H9 (cell line): ENCODE measurements around the gene ACOT13. TPM values are rescaled to one million over a fixed set of nuclear protein-coding genes. Genes with fewer than 3 reads are reported as not detected.

Source experiments
- DNase-seq: peaks from one replicate; pipeline ENCODE4 v3.0.0-alpha.2; 2017
- H2AFZ ChIP-seq: one replicate; pipeline ENCODE4 v1.6.1; 2013; ENCODE audit warnings: mild to moderate bottlenecking, low read length, control low read depth, moderate library complexity
- H2AK5ac ChIP-seq: 2 replicates; pipeline ENCODE4 v1.6.1; 2013; ENCODE audit warnings: low read length, control low read depth, mixed read lengths; ENCODE audit not compliant: insufficient read length
- H2BK120ac ChIP-seq: one replicate; pipeline ENCODE4 v1.6.1; 2013; ENCODE audit warnings: low read depth, mild to moderate bottlenecking, low read length, control low read depth, inconsistent platforms; ENCODE audit not compliant: poor library complexity, severe bottlenecking
- H2BK12ac ChIP-seq: 2 replicates; pipeline ENCODE4 v1.6.1; 2013; ENCODE audit warnings: low read length, control low read depth, mixed read lengths, low read depth; ENCODE audit not compliant: insufficient read length
- H2BK15ac ChIP-seq: 2 replicates; pipeline ENCODE4 v1.6.1; 2013; ENCODE audit warnings: low read depth, low read length, control low read depth
- H2BK20ac ChIP-seq: one replicate; pipeline ENCODE4 v1.6.1; 2013; ENCODE audit warnings: low read depth, mild to moderate bottlenecking, low read length, control low read depth, inconsistent platforms; ENCODE audit not compliant: poor library complexity, severe bottlenecking
- H2BK5ac ChIP-seq: 2 replicates; pipeline ENCODE4 v1.6.1; 2013; ENCODE audit warnings: low read length, control low read depth, mixed read lengths; ENCODE audit not compliant: insufficient read length
- H3K14ac ChIP-seq: 2 replicates; pipeline ENCODE4 v1.6.1; 2013; ENCODE audit warnings: low read length, control low read depth; ENCODE audit not compliant: insufficient read depth
- H3K18ac ChIP-seq: 2 replicates; pipeline ENCODE4 v1.6.1; 2013; ENCODE audit warnings: low read depth, mild to moderate bottlenecking, mixed read lengths, low read length, control low read depth; ENCODE audit not compliant: insufficient read length
- H3K23ac ChIP-seq: 2 replicates; pipeline ENCODE4 v1.6.1; 2013; ENCODE audit warnings: low read length, control low read depth, mixed read lengths, low read depth; ENCODE audit not compliant: insufficient read length
- H3K23me2 ChIP-seq: 2 replicates; pipeline ENCODE4 v1.6.1; 2013; ENCODE audit warnings: low read depth, mild to moderate bottlenecking, mixed read lengths, low read length, control low read depth; ENCODE audit not compliant: insufficient read length, poor library complexity, severe bottlenecking
- H3K27ac ChIP-seq: 2 replicates; pipeline ENCODE4 v1.5.1; 2013; ENCODE audit warnings: low read length, control low read depth, mixed read lengths, low read depth; ENCODE audit not compliant: insufficient read length
- H3K27me3 ChIP-seq: 2 replicates; pipeline ENCODE4 v1.6.1; 2013; ENCODE audit warnings: low read length, control low read depth, inconsistent platforms; ENCODE audit not compliant: insufficient read depth
- H3K4ac ChIP-seq: 2 replicates; pipeline ENCODE4 v1.6.1; 2013; ENCODE audit warnings: low read depth, mild to moderate bottlenecking, control low read depth, inconsistent platforms, low read length, moderate library complexity
- H3K4me1 ChIP-seq: 2 replicates; pipeline ENCODE4 v1.6.1; 2013; ENCODE audit warnings: low read length, control low read depth, inconsistent platforms; ENCODE audit not compliant: insufficient read depth
- H3K4me2 ChIP-seq: 2 replicates; pipeline ENCODE4 v1.6.1; 2013; ENCODE audit warnings: low read length, control low read depth, mixed read lengths; ENCODE audit not compliant: insufficient read length, insufficient read depth
- H3K56ac ChIP-seq: 2 replicates; pipeline ENCODE4 v1.6.1; 2013; ENCODE audit warnings: low read depth, mild to moderate bottlenecking, mixed read lengths, low read length, control low read depth; ENCODE audit not compliant: insufficient read length
- H3K79me1 ChIP-seq: 2 replicates; pipeline ENCODE4 v1.6.1; 2013; ENCODE audit warnings: low read depth, mild to moderate bottlenecking, moderate library complexity, low read length, control low read depth, inconsistent platforms; ENCODE audit not compliant: insufficient read depth, poor library complexity, severe bottlenecking
- H3K79me2 ChIP-seq: 2 replicates; pipeline ENCODE4 v1.6.1; 2013; ENCODE audit warnings: low read length, control low read depth, inconsistent platforms; ENCODE audit not compliant: insufficient read depth
- H3K9ac ChIP-seq: 2 replicates; pipeline ENCODE4 v1.6.1; 2013; ENCODE audit warnings: low read length, control low read depth, mixed read lengths; ENCODE audit not compliant: insufficient read length; ENCODE audit errors: extremely low read depth
- H3K9me3 ChIP-seq: one replicate; pipeline ENCODE4 v1.6.1; 2013; ENCODE audit warnings: low read depth, low read length, inconsistent platforms; ENCODE audit not compliant: control insufficient read depth
- H3T11ph ChIP-seq: one replicate; pipeline ENCODE4 v1.6.1; 2013; ENCODE audit warnings: mild to moderate bottlenecking, low read length, control low read depth, inconsistent platforms
- H4K20me1 ChIP-seq: one replicate; pipeline ENCODE4 v1.6.1; 2013; ENCODE audit not compliant: control insufficient read depth, insufficient read length, insufficient read depth
- H4K5ac ChIP-seq: 2 replicates; pipeline ENCODE4 v1.6.1; 2013; ENCODE audit warnings: low read depth, mild to moderate bottlenecking, mixed read lengths, low read length, control low read depth; ENCODE audit not compliant: insufficient read length
- H4K8ac ChIP-seq: replicated peaks from 2 replicates; pipeline ENCODE4 v1.6.1; 2013; ENCODE audit warnings: low read length, control low read depth, mixed read lengths, low read depth; ENCODE audit not compliant: insufficient read length
- H4K91ac ChIP-seq: 2 replicates; pipeline ENCODE4 v1.6.1; 2013; ENCODE audit warnings: low read depth, mild to moderate bottlenecking, moderate library complexity, mixed read lengths, low read length, control low read depth; ENCODE audit not compliant: insufficient read length
- H3K27ac Mint-ChIP-seq, 3 experiments: 2 replicates in 2 of 3; 3 replicates in 1 of 3; pipeline ENCODE4 v1.8.0; 2020 to 2021; ENCODE audit warnings: mixed read lengths in 3 of 3, mild to moderate bottlenecking in 1 of 3, moderate library complexity in 1 of 3
- H3K27me3 Mint-ChIP-seq: 2 replicates; pipeline ENCODE4 v1.8.0; 2021; ENCODE audit warnings: low read depth, mild to moderate bottlenecking, moderate library complexity, mixed read lengths
- H3K36me3 Mint-ChIP-seq, 3 experiments: 2 replicates in 2 of 3; 3 replicates in 1 of 3; pipeline ENCODE4 v1.8.0; 2020 to 2021; ENCODE audit warnings: low read depth in 3 of 3, mixed read lengths in 3 of 3; ENCODE audit not compliant: insufficient read depth in 1 of 3
- H3K4me1 Mint-ChIP-seq, 2 experiments: 2 replicates each; pipeline ENCODE4 v1.8.0; 2020; ENCODE audit warnings: mixed read lengths in 2 of 2
- H3K4me3 Mint-ChIP-seq, 2 experiments: 2 replicates in 1 of 2; 3 replicates in 1 of 2; pipeline ENCODE4 v1.8.0; 2020 to 2021; ENCODE audit warnings: mild to moderate bottlenecking in 2 of 2, mixed read lengths in 2 of 2, moderate library complexity in 1 of 2
- H3K9me3 Mint-ChIP-seq, 2 experiments: 2 replicates in 1 of 2; 3 replicates in 1 of 2; pipeline ENCODE4 v1.8.0; 2020; ENCODE audit warnings: mild to moderate bottlenecking in 2 of 2, mixed read lengths in 2 of 2, moderate library complexity in 1 of 2
- WGBS: extraction: QIAGEN DNeasy Blood & Tissue Kit; methylation state at CpG from one replicate; pipeline ENCODE4 v1.1.7; 2013; ENCODE audit warnings: missing lambda C conversion rate, low lambda C conversion rate, mixed read lengths; ENCODE audit not compliant: insufficient read length; ENCODE audit errors: extremely low coverage; 5-methylcytosine and 5-hydroxymethylcytosine counted together
- total RNA-seq: library from RNA; stranded (reverse); gene quantifications from 2 replicates; pipeline ENCODE4 v1.2.1, GENCODE V29; 2021
- TF ChIP-seq, protein P1 (sequence below): fragments of 200-600 bp; sonication (generic); conservative IDR thresholded peaks from 3 replicates; pipeline ENCODE4 v1.8.0; 2021; ENCODE audit warnings: antibody characterized with exemption, mild to moderate bottlenecking

Gene ACOT13
- total RNA-seq, 1 experiment from 2014 or later = 38.0 TPM

DNA sequence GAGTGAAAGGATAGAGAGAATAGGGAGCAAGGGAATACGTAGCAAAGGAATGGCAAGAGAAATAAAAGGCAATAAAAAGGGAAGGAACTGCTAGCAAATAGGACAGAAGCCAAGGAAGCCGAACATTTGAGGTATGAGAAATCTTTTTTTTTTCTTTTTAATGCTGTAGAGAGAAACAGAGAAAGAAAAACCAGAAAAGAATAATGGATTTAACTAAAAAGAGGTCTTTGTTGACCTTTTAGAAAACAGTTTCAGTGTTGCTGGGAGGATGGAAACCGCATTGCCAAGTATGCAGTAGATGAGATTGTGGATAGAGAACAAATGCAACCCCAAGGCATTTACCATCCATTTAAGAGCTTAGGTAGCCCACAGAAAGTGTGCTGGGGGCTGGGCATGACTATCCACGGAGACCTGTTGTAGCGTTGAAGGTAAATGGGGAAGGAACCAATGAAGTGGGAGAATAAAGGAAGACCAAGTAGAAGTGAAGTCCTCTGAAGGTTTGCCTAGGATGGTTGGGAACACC is 75.4 kb downstream of the ACOT13 start:
- H4K5ac ChIP-seq = no peak overlapping the region

More for the DNA sequence above, 75.4 kb downstream of the ACOT13 start:
- Histone ChIP-seq H3K23me2 (no peaks in the 10 kb centered on the region), H3K9ac (no peak overlapping the region), H4K8ac (no peak overlapping the region), H2AFZ (no peak overlapping the region), H3K9me3 (no peaks in the 10 kb centered on the region), H3K27me3 (no peaks in the 10 kb centered on the region), H2BK120ac (no peak overlapping the region), H3K14ac (no peak overlapping the region), H3K79me2 (no peaks in the 10 kb centered on the region), H3K27ac (no peak overlapping the region), H2BK12ac (no peak overlapping the region), H4K20me1 (no peaks in the 10 kb centered on the region), H4K91ac (no peak overlapping the region), H2BK20ac (no peak overlapping the region), H3K79me1 (no peaks in the 10 kb centered on the region), H3K23ac (no peak overlapping the region), H3K4ac (no peak overlapping the region), H3K4me1 (no peaks in the 10 kb centered on the region), H3K56ac (no peak overlapping the region), H3K4me2 (no peak overlapping the region), H3T11ph (no peak overlapping the region), H2AK5ac (no peak overlapping the region), H3K18ac (no peak overlapping the region), H2BK15ac (no peak overlapping the region), H2BK5ac (no peak overlapping the region)
- H3K27me3 Mint-ChIP-seq = no peaks in the 10 kb centered on the region; the same call in 1 of the 2 replicates
- no peak overlapping the region for H3K27ac Mint-ChIP-seq
- no peak for DNase-seq
- H3K36me3 Mint-ChIP-seq = no peaks in the 10 kb centered on the region
- H3K4me3 Mint-ChIP-seq = no peak overlapping the region
- H3K9me3 Mint-ChIP-seq = no peaks in the 10 kb centered on the region
- no peaks in the 10 kb centered on the region for H3K4me1 Mint-ChIP-seq
- TF ChIP-seq, protein P1, sequence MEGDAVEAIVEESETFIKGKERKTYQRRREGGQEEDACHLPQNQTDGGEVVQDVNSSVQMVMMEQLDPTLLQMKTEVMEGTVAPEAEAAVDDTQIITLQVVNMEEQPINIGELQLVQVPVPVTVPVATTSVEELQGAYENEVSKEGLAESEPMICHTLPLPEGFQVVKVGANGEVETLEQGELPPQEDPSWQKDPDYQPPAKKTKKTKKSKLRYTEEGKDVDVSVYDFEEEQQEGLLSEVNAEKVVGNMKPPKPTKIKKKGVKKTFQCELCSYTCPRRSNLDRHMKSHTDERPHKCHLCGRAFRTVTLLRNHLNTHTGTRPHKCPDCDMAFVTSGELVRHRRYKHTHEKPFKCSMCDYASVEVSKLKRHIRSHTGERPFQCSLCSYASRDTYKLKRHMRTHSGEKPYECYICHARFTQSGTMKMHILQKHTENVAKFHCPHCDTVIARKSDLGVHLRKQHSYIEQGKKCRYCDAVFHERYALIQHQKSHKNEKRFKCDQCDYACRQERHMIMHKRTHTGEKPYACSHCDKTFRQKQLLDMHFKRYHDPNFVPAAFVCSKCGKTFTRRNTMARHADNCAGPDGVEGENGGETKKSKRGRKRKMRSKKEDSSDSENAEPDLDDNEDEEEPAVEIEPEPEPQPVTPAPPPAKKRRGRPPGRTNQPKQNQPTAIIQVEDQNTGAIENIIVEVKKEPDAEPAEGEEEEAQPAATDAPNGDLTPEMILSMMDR = no peak
- no CpG with 5 or more reads among the region's 5 CpGs for WGBS
